Hypothalamus (tissue), 51 donors: ENCODE results near the gene ISYNA1.

Experiments used
- DNase-seq, 51 donors: peaks; one replicate each; lab custom pipeline; 2025; lab: John Stamatoyannopoulos, UW

ISYNA1 gene

DNA sequence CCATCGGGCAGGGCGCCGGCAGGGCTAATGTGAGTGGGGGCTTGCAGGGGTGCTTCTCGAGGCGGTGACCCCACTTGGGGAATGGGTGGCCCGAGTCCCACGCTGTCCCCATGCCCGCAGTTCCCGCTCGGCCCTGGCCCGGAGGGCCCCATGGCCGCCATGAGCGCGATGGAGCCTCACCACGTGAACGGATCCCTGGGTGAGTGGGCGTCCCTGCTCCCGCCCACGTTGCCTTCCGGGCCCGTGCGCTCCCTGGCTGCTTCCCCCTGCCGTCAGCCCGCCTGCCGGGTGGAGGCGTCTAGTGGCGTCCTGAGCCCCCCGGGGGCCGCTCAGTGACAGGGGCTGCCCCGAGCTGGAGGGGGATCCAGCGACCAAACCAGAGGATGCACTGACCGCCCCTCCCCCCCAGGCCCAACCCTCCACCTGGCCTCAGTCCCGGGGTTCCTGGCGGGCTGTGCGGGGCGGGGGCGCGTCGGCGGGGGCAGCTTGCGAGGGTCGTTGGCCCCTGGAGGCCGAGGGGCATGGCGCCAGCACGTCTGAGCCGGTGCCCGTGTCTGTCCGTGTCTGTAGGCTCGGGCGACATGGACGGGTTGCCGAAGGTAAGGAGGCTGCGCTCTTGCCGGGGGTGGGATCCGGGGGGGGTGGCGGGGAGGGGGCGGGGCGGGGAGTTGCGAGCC lies 4.8 kb downstream of the ISYNA1 start:
- peak in 11 of 51 donors; percentile 6 to 63 (median 39) for DNase-seq

DNA sequence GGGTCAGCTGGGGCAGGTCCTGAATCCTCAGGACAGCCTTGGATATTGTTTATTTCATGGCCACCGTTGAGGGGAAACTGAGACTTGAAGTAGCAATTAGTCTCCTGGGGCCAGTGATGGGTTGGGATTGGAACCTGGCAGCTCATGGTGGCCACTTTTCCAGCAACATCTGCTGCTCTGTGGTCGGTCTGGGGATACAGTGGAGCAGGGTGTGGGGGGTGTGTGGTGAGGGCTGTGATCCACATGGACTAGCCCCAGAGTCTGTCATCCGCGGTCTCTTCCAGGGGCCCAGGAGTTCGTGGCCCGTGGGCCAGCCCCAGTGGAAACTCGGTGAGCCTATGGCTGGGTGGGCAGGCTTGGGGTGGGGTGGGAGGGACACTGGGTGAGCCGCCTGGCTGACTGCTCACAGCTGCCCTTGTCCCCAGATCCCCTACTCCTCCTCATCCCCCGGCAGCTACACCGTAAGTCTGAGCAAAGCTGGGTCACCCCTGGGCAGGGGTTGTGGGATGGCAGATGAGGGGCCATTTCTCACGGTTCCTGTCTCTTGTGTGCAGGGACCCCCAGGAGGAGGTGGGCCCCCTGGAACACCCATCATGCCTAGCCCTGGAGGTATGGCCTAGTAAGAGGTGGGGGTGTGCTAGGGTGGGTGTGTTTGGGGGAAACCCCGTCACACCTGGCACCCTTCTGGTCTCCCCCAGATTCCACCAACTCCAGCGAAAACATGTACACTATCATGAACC lies 5.5 kb downstream of the ISYNA1 start:
- DNase-seq, result no peak

DNA sequence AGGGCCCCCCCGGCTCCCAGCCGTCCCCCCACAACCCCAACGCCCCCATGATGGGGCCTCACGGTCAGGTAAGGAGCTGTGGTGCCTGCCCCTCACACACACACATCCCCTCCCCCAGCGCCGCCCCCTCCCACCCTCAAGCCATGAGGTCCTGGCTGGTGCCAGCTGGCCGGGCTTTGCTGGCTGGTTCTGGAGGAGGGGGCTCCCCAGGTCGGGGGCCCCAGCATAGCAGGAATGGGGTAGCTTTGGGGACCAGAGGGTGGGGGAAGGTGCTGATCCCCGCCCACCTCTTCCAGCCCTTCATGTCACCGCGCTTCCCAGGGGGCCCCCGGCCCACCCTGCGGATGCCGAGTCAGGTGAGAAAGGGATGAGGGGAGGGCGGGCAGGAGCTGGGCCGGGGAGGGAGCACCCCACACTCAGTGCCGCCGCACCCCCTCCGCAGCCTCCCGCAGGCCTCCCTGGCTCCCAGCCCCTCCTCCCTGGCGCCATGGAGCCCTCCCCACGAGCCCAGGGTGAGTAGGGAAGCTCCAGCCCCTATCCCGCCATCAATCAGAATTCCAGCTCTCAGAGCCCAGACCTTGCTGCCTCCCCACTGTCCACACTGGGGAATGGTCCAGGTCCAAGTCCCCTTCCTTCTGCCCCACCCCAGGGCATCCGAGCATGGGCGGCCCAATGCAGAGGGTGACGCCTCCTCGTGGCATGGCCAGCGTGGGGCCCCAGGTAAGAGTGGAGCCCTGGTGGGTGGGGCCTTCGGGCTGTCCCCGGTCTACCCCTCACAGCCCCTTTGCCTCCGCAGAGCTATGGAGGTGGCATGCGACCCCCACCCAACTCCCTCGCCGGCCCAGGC lies 6.4 kb downstream of the ISYNA1 start:
- no peak for DNase-seq

- DNase-seq, result no peak
These were observed 7.4 kb downstream of the ISYNA1 start for GRCh38 chr19:18430417-18431144.

DNA sequence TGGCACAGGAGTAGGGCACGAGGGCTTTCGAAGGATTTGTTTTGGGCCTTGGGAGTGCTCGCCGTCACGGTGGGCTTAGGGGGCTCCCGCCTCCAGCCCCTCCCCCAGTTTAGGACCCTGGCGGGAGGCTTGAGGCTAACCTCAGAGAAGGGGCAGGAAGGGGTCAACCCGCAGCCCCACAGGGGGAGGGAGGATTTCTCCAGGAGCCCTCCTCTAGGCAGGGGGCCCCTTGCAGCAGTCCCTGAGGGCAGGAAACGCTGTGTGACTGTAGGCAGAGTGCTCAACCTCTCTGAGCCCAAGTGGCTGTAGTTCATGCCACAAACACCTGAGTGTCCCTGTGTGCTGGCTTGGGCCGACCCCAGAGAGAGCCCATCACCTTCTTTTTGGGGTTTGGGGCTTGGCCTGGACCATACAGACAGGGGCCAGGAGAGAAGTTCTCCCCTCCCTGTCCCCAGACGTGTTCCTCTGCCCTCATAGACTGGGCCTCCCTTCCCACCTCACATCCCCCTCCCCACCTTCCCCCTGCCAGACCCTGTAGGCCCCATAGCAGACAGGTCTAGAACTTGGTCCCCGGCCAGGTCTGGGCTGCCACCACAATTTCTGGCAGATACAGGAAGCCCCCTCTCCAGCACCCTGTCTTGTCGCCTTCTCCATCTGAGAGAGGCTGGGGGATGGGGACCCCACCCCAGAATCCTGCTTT lies 8.1 kb downstream of the ISYNA1 start:
- no peak for DNase-seq

- DNase-seq, result peak in 44 of 51 donors; percentile 13 to 90 (median 74)
These were observed 8.9 kb downstream of the ISYNA1 start for GRCh38 chr19:18428787-18429674.

DNA sequence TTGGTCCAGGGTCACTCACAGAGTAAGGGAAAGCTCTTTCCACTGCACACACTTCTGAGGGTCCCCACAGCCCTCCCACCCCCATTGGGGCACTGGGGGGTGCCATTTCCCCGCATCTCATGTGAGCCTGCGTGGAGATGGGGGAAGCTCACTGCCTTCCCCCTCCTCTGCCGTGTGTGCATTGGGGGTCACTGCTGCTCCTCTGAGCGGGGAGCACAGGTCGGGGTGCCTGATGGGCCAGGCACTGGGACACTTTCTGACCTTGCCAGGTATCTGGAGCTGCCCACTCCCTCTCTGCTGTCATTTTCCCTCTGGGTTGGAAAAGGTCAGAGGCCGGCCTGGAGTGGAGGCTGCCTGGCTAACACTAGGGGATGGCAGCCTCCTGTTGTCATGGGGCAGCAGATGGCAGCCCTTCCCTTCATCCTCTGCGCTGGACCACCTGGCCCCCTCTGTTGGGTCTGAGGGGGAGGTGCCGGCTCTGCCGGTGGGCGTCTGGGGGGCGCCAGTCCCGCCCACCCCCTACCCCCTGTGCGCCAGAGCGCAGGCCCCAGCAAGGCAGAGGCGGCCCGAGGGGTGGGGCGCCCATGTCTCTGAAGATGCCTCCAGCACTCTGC lies 9.7 kb downstream of the ISYNA1 start:
- no peak for DNase-seq

GRCh38 chr19:18427743-18428113 lies 10.2 kb downstream of the ISYNA1 start:
- no peak for DNase-seq

- DNase-seq, result no peak
These were observed 10.7 kb downstream of the ISYNA1 start for GRCh38 chr19:18427080-18427742.

- DNase-seq, result no peak
These were observed 11.5 kb downstream of the ISYNA1 start for GRCh38 chr19:18426416-18426767.

GRCh38 chr19:18425515-18426415 lies 12.2 kb downstream of the ISYNA1 start:
- peak in 3 of 51 donors; percentile 27 to 55 (median 30) for DNase-seq

GRCh38 chr19:18424890-18425514 lies 12.9 kb downstream of the ISYNA1 start:
- no peak for DNase-seq

DNA sequence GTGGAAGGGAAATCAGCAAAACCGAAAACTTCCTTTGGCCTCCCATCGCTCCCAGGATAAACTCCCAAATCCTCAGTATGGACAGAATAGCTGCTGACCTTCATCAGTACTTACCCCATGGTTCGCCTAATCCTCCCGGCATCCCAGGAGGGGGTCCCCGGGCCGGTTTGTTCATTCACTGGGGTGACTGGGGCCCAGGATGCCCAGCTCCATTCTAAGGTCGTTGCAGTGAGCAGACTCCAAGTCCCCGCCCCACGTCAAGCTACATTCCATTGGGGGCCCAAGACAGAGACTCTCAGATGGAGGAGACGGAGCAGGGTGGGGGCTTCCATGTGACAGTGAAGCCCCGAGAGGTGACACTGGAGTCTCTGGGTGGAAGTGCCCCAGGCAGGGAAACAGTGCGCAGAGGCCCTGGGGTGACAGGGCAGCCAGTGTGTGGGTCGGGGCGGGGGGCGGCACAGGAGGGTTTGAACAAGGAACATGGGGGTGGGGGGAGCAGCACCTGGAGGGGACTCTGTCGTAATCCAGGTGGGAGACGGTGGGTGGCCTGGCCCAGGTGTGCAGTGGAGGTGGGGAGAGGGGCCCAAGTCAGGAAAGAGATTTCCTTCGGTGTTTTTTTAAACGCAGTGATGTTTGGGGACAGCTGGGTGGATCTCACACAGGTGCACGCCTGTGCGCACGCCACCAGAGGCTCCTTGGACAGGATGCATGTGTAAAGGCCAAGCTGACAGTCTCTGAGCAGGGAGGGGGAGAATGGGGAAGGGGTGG lies 13.6 kb downstream of the ISYNA1 start:
- no peak for DNase-seq

DNA sequence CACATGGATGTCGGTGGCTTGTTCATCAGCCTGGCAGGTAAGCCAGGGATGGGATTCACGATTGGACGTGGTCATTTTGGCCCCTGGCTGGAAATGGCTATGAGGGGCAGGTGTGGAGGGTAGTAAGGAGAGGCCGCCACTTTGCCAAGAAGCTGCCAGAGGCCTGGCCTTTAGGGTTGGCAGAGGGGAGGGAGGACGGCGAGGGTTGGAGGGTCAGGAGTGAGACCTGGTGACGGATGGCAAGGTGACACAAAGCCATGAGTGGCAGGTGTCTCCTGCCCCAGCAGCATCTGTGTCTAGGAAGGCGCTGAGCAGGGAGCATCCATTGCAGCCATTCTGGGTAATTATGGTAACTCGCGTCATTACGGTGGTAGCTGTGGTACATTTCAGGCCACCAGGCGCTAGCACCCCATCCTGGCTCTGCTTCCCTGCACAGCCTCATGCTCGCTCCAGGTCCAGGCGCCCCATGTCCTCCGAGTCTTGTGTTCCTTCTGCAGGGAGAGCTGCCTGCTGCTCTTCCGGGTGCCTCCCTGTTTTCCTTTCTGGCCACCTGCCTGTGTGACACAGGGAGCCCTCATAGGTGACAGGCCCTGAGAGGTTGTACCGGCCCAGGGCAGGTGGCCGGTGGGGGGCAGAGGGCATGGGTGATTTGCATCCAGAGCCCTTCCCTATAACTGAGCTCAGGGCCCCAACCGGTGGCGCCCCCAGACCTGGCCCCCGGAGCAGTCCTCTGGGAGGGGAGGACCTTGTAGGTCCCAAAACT lies 14.5 kb downstream of the ISYNA1 start:
- no peak for DNase-seq
